Stimulated activated CD8-positive, alpha-beta memory T cell treated with anti-CD3 and anti-CD28 coated beads, Interleukin-4, amount 100 ng/mL, for 24 hours (primary cell): ENCODE results near the gene FBXO21.
"Not testable (repeated sequence)": the region's sequence is repeated elsewhere in the genome, so short reads cannot be mapped to it uniquely, and the experiment has no call there.

Experiments used
- DNase-seq: peaks from one replicate; pipeline ENCODE4 v3.0.0-alpha.2; 2020; ENCODE audit warnings: low read depth

The FBXO21 gene

DNA sequence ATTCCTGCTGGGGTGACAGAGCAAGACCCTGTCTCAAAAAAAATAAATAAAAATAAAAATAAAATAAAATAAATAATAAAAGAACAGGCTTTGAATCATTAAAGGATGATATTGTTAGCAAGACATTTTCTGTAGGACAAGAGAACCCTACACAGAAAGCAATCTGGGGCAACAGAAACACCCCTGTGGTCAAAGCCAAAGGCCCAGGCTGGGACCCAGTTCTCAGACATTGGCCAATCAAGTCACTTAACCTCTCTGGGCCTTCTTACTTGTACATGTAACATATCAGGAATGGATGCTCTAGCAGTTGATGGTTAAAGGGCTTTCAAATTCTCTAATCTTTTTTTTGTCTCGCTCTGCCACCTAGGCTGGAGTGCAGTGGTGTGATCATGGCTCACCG lies 55.5 kb downstream of the FBXO21 start:
- DNase-seq = no peak

DNA sequence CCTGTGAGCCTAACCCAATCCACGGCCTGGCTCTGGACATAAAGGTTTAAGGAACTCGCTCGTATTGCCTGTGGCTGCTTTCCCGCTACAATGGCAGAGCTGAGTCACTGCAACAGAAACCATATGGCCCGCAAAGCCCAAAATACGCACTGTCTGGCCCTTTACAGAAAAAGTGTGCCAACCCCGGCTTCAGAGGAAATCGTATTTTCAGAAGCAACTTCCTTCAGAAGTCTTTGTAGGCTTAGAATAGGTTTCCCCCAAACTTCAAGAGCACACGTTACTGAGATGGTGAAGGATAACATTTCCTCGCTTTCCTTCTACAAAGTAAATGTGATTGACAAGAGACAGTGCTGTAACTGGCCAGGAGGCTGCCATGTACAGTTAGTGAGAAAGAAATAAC lies 56.2 kb downstream of the FBXO21 start:
- DNase-seq = peak; percentile 40

DNA sequence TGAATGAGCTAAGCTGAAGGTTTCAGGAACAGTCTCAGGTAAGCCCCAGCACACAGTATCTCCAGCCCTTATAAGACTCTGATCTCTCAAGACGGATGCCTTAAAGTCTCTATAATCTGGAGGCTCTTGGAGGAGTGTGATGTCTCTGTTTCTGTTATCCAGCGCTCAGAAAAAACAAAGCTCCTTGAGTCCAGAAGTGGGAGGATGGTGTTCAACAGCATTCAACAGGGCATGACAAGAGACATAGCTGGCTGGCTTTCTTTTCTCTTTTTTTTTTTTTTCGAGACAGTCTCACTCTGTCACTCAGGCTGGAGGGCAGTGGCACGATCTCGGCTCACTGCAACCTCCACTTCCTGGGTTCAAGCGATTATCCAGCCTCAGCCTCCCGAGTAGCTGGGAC lies 59.5 kb downstream of the FBXO21 start:
- no peak for DNase-seq

DNA sequence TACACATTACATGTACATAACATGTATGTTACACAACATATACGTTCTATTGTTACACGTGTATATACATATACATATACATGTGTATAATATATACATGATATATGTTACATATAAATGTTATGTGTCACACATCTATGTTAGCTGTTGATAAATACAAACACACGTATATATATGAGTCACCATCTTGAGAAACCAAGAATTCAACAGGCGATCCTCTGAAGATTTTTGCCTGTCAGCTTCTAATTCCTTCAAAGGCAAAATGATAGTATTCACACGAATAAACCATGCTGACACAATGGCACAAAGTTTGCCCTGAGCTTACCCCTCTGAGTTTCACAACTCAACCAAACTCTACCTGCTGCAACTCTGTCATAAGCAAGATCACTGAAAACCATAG lies 60.9 kb downstream of the FBXO21 start:
- DNase-seq = no peak

DNA sequence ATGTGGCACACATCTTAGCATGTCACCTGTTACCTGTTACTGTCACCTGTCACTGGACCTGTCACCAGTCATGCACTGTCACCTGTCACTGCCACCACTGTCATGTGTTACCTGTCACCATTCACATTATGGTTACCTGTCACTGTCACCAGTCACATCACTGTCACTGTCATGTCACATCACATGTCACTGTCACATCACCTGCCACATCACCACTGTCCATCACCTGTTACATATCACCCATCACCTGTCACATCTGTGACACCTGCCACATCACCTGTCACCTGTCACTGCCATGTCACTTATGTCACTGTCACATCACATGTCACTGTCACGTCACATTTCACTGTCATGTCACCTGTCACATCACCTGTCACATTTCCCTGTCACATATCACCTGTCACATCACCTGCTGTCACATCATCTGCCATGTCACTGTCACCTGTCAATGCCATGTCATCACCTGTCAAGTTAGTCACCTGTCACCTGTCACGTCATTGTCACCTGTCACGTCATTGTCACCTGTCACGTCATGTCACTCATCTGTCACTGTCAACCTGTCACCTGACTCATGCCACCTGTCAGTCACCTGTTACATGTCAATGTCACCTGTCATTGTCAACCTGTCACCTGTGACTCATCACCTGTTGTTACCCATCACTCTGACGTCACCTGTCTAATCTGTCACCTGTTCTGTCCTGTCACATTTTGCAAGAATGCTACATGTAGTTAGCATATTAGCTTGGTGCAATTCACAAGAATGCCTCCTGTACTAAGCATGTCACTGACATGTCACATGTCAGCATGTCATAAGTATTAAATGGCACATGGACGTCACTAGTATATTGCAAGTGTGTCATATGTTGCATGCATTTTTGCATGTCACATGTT lies 62.1 kb downstream of the FBXO21 start:
- DNase-seq = no peak

DNA sequence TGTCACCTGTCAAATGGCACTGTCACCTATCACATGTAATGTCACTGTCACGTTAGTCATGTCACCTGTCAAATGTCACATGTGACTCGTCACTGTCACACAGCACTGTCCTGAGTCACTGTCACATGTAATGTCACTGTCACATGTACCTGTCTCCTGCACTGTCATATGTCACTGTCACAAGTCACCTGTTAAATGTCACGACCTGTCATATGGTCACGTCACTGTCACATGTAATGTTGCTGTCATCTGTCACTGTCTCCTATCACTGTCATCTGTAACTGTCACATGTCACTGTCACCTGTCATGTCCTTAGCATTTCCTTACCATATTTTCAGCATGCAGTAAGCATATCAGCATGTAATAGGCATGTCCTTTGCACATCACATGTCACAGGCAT lies 63.9 kb downstream of the FBXO21 start:
- no peak for DNase-seq

DNA sequence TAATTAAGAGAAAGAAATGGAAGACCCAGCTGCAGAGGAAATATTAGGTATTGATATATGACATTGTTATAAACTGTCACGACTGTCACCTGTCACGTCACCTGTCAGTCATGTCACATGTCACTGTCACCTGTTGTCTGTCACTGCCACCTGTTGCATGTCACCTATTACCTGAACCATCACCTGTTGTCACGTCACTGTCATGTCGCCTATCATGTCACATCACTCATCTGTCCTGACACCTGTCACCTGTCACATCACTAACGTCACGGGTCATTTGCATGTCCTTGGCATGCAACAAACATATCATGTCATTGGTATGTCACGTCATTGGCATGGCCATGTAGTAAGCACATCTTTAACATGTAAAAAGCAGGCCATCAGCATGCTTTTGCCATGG lies 64.5 kb downstream of the FBXO21 start:
- no peak for DNase-seq

DNA sequence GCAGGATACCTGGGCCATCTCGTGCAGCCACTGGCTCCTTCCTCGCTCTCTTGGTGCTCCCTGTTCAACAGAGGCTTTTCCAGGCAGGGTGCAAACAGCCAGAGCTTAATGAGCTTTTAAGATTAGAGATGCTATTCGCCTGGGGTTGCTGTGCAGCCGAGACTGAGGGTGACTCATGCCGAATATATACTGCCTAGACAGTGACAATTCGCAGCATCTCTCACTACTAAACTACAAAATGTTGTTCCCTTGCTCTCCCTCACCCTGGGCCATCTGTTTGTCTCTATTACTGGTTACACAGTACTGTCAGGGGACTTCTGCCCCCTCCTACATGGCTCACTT lies 65.0 kb downstream of the FBXO21 start:
- DNase-seq = no peak

DNA sequence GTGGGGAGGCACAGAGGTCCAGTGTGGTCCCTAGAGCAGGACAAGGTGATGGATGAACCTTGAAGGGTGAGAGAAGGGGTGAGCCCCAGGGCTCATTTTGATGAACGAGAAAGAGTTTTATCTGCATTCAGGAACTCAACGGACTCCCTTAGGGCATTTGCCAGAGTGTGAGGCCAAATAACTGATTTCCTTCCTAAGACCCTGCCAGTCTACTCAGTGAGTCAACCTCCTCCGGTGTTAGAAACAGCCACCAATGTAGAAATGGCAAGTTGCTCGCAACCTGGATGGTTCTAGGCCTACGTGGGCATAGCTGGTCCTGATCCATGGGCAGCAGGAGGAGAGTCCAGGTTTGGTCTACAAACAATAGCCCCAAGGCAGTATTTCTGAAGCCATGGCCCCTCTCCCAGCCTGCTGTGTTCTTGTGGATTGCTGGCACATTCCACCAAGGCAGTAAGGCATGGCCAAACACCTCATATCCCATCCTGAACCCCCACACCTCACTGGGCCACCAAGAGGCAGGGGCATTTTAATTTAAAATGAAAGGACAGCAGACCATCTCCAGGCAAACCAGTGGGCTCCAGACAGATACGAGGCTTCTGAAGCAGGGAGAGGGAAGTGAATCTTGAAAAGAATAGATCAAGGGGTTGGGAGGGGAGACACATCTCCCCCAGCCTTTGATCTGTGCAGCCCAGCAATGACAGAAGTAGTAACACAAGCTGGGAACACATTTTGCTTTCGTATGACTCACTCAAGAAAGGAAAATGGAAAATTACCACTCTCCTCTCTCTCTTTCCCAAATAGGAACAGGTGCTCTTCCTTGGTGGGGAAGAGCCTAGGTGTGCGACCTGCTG lies 65.6 kb downstream of the FBXO21 start:
- DNase-seq = no peak

DNA sequence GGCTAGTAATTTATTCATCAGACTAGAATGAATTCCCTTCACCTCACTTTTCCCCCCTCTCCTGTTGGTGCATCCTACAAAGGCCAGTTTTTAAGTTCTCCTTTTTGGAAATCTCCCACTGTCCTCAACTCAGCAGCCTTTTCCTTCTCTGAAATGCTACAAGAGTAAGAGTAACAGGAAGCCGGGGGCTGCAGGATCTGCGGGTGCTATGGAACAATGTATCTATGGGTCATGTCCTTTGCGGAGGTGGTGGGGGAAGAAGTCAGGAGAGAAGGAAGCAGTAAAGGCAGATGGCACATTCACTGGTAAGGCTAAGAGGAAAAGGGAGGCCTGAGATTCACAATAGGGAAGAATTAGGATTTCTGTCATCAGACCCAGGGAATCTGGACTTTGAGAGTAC lies 68.8 kb downstream of the FBXO21 start:
- DNase-seq = no peak

DNA sequence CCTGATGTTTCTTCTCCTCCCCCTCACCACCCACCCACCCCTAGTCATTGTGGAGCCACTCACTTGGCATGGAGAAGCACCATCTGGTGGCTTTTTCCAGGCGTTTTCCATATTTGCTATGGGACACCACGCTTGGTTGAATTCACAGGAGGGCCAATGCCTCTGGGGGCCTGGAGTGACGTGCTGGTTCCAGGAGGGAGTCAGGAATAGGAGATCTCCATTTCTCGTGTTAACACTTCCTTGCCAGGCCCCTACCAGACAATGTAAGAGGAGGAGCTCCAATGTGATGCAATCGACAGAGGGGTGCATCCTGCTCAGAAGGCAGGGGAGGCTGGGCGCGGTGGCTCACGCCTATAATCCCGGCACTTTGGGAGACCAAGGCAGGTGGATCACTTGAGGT lies 69.5 kb downstream of the FBXO21 start:
- DNase-seq = no peak

DNA sequence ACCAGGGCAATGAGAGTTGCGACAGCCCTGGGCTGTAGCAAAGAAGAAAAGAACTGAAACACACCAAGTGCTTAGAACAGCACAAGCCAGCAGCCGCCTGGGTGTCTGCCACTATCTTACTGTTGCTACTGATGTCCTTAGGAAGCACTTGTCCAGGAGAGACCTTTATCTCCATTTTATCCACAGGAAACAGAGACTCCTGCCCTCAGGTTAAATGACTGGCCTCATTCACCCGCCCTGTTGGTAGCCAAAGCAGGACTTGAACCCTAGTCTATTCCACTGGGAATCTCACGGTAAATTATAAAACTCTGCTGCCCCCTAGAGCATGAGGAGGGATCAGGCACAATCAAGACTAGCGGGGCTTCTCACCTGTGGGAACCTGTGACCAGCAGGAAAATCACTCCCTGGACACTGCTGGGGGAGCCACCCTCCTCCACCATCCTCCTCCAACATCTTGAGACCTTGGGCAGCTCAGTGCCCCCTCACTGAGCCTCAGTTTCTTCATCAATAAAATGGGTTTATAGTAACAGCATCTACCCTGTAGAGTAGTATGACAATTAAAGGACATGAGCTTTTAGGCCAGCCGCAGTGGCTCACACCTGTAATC lies 70.6 kb downstream of the FBXO21 start:
- DNase-seq = no peak

DNA sequence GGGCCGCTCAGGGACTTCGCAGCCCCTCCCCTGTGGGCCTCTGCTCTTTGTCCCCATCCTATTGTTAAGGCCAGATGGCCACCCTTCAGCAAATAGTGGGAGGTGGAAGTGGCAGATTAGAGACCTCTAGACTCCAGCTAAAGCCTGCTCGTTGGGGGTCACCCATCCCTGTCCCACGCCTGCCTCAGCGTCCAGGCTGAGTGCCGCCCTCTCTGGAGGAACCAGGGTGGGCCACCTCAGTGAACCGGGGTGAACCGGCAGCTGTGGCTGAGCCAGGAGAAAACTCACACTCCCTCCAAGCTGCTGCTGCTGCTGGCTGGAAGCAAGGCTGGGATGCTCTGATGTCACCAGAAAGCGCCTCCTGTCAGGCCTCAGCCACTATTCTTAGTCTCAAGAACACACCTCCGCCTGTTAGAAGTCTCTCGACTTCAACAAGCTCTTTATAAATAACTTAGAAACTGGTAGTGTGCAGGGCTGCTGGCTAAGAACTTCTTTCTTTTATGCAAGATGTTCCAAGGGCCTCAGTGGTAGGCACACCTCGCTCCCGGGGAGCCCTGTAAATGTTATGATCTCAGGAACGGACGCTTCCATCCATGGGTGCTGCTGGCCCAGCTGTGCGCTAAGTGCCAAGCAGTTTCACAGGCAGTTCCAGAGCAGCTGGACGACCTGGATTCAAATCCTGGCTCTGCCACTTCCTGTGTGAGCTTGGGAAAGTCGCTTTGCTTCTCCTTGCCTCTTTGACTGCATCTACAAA lies 71.3 kb downstream of the FBXO21 start:
- no peak for DNase-seq

DNA sequence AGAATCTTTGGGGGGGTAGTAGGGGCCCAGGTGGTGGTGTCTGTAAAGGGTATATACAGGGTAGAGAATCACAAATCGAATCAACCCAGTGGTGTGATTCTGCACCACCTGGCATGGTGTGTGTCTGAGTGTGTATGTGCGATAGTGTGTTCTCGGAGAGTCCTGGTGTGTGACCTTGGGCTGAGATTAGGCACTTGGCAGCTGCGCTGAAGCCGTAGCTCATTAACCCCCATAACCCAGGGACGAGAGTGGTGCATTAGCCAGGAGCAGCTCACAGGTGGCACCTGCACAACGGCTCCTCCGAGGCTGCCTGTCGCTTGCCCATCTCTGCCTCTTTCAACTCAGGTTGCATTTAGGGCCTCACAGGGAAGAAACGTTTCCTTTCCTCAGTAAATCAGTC lies 75.5 kb downstream of the FBXO21 start:
- DNase-seq = no peak

DNA sequence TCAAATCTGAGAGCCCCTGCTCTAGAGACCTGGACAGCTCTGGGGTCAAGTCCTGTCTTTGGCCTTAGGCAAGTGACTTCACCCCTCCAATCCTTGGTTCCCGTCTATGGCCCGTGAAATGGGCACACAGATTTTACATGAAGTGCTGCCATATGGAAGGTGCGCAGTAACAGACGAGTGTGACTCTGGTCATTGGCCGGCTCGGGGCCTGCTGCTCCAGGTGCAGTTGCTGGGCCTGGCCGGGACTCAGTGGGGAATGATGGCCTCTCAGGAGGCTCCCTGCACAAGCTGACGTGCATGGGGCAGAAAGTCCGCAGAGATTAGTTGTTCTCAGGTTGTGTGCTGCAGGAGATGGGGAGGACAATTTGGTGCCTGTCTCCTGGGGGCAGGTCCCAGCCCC lies 77.0 kb downstream of the FBXO21 start:
- no peak for DNase-seq

DNA sequence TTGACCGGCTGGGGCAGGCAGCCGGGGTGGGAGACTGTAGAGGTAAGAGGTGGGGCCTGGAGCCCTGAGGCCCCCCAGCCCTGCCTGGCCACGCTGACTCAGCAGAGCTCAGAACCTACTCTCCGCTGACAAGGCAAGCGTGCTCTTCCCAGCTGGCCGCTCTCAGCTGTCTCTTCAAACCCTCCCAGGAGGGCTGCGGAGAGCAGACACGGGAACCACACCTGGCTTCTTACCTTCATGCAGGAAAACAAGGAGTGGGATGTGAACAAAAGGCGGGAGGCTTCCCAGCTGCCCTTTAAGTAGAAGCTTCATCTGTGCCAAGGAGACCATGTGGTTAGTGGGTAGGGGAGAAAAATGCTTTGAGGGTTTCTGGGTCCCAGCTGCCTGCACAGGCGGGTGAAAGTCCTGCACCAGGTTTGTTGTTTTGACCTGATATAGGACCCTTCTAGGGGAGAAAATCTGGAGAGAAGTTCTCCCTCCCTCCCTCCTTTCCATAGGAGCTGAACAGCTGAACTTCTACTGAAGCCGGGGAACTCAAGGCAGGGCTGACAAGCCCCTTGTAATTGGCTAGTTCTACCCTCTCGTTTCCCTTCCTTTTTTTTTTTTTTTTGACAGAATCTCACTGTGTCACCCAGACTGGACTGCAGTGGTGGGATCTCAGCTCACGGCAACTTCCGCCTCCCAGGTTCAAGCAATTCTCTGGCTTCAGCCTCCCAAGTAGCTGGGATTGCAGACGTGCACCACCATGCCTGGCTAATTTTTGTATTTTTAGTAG lies 78.3 kb downstream of the FBXO21 start:
- no peak for DNase-seq

DNA sequence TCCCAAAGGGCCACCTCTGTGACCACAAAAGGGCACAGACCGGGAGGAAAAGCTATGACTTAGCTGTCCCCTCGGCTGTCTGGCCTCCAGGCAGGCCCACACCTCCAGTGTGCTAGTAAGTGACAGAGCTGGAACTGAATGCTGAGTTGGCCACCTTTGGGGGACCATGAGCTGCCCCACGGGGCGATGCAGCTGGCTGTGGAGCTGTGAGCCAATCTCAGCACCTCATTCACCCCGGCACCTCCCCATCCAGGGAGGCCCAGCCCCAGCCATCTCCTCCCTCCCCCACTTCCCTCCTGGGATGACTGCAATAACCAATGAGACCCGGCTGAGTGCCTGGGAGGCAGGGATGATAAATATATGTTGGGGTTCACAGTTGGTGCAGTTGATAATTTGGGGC lies 78.9 kb downstream of the FBXO21 start:
- no peak for DNase-seq

DNA sequence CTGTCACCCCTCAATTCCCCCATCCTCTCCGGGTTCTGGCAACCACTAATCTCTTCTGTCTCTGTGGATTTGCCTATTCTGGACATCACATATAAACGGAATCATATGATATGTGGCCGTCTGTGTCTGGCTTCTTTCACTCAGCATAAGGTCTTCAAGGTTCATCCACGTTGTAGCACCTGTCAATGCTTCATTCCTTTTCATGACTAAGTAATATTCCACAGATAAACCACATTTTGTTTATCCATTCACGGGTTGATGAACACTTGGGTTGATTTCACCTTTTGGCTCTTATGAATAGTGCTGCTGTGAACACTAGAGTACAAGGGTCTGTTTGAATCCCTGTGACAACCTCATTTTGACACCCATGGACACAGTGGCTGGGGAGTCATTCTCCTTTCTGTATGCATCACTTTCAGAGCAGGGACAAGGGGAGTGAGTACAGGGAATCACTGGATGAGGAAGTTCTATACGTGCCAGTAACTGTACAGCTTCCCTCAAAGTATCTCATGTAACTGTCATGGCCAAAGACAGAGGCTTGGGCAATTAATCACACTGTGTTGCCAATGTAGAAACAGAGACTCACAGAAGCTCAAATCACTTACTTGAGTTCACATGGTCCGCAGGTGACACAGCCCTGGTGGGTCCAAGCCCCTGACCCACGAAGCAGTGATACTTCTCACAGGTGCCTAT lies 80.2 kb downstream of the FBXO21 start:
- no peak for DNase-seq

DNA sequence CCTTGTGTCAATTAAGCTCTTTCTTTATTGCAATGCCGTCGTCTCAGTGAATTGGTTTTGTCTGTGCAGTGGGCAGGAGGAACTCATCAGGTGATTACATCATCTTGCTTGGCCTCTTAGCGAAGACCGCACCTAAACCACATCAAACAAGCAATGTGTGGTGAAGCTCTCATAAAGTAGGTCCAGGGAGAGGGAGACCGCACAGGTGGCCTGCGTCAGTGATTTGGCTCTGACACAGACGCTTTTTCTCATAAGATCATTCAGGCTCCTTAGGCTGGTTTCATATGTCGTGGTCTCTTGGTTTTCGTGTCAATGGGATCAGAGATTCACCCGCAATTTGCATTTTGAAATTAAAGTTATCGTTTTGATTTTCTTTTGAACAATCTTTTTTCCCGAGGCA lies 84.4 kb downstream of the FBXO21 start:
- DNase-seq = no peak

DNA sequence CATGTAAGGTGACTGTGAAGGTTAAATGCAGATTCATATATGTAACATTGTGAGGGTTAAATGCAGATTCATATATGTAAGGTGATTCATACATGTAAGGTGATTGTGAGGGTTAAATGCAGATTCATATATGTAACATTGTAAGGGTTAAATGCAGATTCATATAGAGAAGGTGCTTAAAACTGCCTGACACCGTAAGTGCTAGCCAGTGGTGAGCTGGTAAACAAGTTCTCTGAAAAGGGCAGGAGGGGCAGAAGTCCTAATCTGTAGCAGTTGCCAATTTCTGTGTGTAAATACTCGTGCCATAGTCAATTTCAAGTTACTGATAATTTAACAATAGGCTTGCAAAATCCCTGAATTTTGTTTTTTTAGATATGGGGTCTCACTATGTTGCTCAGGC lies 86.3 kb downstream of the FBXO21 start:
- not testable (repeated sequence) for DNase-seq

DNA sequence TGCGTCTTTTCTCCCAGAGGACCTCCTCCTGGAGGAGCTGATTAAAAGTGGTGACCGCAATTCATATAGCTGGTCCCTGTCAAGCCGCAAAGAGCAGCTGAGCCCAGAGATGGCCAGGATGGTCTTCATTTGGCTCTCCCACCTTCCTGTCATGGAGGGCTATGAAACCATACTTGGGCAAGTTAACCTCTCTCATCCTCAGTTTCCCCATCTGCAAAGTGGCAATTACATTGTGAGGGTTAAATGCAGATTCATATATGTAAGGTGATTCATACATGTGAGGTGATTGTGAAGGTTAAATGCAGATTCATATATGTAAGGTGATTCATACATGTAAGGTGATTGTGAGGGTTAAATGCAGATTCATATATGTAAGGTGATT lies 87.5 kb downstream of the FBXO21 start:
- DNase-seq = no peak
